Skeletal muscle tissue (tissue), 4 donors: ENCODE data around the gene ZNF524. TPM values are rescaled to one million over a fixed set of nuclear protein-coding genes. Genes with fewer than 3 reads are reported as not detected.
A peak's percentile ranks its signal among the peaks of the same experiment; 100 is the strongest.
"Not testable (repeated sequence)": the region's sequence is repeated elsewhere in the genome, so short reads cannot be mapped to it uniquely, and the experiment has no call there.

Experiments used
- H3K27ac ChIP-seq: one replicate; pipeline ENCODE4 v1.7.0; 2013; ENCODE audit warnings: mild to moderate bottlenecking, low read depth, low read length, inconsistent platforms
- H3K27me3 ChIP-seq, 3 donors: one replicate each; pipeline ENCODE4 v1.7.0; 2013; ENCODE audit warnings: low read length in 3 of 3; ENCODE audit not compliant: control insufficient read depth in 3 of 3, insufficient read depth in 3 of 3
- H3K36me3 ChIP-seq, 3 donors: one replicate each; pipeline ENCODE4 v1.7.0; 2013; ENCODE audit warnings: low read length in 3 of 3; ENCODE audit not compliant: control insufficient read depth in 3 of 3, insufficient read depth in 3 of 3
- H3K4me1 ChIP-seq, 3 donors: one replicate each; pipeline ENCODE4 v1.7.0; 2013; ENCODE audit warnings: low read length in 3 of 3, mild to moderate bottlenecking in 3 of 3; ENCODE audit not compliant: control insufficient read depth in 3 of 3, insufficient read depth in 3 of 3
- H3K4me3 ChIP-seq, 3 donors: one replicate each; pipeline ENCODE4 v1.7.0; 2013; ENCODE audit warnings: low read length in 3 of 3
- H3K9ac ChIP-seq, 3 donors: one replicate each; pipeline ENCODE4 v1.7.0; 2013; ENCODE audit warnings: low read length in 3 of 3, mild to moderate bottlenecking in 3 of 3, moderate library complexity in 2 of 3, low read depth in 1 of 3
- H3K9me3 ChIP-seq, 3 donors: one replicate each; pipeline ENCODE4 v1.7.0; 2013; ENCODE audit warnings: low read length in 3 of 3; ENCODE audit not compliant: control insufficient read depth in 3 of 3
- total RNA-seq: library from RNA; depleted of rRNA; stranded (reverse); fragments of >200 nt; gene quantifications from one replicate; pipeline ENCODE4 v1.2.3, GENCODE V29; 2014
- donor health status: Osteomylitis.

Gene ZNF524
- total RNA-seq, 1 donor from 2014 or later, result 4.7 TPM

DNA sequence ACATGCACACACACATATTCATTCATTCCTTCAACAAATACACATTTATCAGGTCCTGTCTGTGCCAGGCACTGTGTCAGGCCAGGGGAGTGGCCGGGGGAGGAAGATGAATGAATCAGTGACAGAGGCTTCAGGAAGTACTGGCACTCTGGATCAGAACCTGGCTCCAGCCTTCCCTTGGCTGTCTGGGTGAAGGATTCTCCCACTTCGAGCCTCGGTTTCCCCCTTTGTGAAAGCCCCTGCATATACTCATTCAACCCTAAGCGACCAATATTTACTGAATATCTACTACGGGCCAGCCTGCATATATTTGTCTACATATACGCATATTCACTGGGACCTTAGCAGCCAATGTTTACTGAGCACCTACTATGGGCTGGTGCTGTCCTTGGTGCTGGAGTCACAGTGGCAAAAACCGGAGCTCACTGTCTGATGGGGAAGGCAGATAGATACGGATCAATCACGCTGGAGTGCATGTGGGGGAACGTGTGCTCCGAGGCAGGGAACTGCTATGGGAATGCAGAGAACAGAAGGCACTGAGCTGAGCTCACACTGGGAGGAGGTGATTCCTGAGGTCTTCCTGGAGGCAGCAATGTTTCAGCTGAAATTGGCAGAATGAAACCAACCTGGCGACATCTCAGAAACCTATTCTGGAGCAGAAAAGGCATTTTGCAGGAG, 18.8 kb upstream of the ZNF524 start:
- Histone ChIP-seq H3K27me3 (peaks cover 2 to 14% (median 10%) of the 10 kb centered on the region in 3 donors), H3K9ac (peak overlapping the region; percentile 87 to 91 (median 87))

DNA sequence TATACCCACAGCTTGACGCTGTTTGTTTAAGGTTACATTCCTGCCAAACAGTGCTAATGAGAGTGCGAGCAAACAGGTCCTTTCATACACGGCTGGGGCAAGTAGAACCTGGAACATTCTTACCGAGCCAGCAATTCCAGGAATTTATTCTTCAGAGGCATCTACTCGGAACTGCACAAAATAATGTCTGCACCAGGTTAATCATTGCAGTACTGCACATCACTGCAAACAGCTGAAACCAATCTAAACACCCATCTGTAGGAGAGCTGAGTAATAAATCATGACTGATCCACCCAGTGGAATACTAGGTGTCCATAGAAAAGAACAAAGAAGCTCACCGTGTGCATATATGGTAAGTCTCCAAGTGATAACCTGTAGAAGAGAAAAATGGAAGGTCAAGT, 18.3 kb upstream of the ZNF524 start:
- Histone ChIP-seq H3K4me1 (peaks cover 21 to 28% (median 24%) of the 10 kb centered on the region in 3 donors), H3K27ac (no peak overlapping the region), H3K27me3 (peaks cover 2 to 15% (median 14%) of the 10 kb centered on the region in 3 donors), H3K36me3 (peaks cover 0 to 11% (median 4%) of the 10 kb centered on the region in 3 donors), H3K9me3 (no peaks in the 10 kb centered on the region), H3K4me3 (peak overlapping the region in 1 of 3 donors; percentile 85), H3K9ac (no peak overlapping the region)

More for the DNA sequence above, 18.8 kb upstream of the ZNF524 start:
- Histone ChIP-seq H3K4me1 (peaks cover 18 to 25% (median 21%) of the 10 kb centered on the region in 3 donors), H3K9me3 (no peaks in the 10 kb centered on the region), H3K4me3 (peak overlapping the region; percentile 85 to 87 (median 86)), H3K27ac (peak overlapping the region; percentile 95), H3K36me3 (peaks cover 0 to 12% (median 6%) of the 10 kb centered on the region in 3 donors)

DNA sequence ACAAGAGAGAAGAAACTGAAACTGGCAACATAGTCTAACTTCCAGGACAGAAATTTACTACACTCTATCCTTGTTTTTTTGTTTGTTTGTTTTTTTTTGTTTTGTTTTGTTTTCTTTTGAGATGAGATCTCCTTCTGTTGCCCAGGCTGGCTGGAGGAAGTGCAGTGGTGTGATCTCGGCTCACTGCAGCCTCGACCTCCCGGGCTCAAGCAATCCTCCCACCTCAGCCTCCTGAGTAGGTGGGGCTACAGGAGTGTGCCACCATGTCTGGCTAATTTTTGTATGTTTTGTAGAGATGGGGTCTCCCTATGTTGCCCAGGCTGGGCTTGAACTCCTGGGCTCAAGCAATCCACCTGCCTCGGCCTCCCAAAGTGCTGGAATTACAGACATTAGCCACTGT, 17.8 kb upstream of the ZNF524 start:
- H3K4me3 ChIP-seq, H3K36me3 ChIP-seq, H3K9me3 ChIP-seq, H3K9ac ChIP-seq, H3K27ac ChIP-seq: not testable (repeated sequence)
- peaks cover 2 to 18% (median 16%) of the 10 kb centered on the region in 3 donors for H3K27me3 ChIP-seq
- H3K4me1 ChIP-seq, result peaks cover 26 to 33% (median 29%) of the 10 kb centered on the region in 3 donors

DNA sequence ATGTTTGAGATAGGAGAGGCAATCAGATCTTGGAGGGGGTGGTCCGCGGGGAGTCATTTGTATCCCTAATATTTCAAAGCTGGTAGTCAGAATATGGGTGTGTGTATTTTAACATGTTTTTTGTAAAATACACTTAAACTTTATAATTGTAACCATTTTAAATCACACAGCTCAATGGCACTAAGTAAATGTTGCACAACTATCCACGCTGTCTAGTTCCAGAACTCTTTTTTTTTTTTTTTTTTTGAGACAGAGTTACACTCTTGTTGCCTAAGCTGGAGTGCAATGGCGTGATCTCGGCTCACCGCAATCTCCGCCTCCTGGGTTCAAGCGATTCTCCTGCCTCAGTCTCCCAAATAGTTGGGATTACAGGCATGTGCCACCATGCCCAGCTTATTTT, 16.2 kb upstream of the ZNF524 start:
- peaks cover 2 to 19% (median 16%) of the 10 kb centered on the region in 3 donors for H3K27me3 ChIP-seq
- H3K4me3 ChIP-seq, H3K9ac ChIP-seq, H3K27ac ChIP-seq, H3K36me3 ChIP-seq, H3K9me3 ChIP-seq: not testable (repeated sequence)
- peaks cover 28 to 36% (median 30%) of the 10 kb centered on the region in 3 donors for H3K4me1 ChIP-seq

DNA sequence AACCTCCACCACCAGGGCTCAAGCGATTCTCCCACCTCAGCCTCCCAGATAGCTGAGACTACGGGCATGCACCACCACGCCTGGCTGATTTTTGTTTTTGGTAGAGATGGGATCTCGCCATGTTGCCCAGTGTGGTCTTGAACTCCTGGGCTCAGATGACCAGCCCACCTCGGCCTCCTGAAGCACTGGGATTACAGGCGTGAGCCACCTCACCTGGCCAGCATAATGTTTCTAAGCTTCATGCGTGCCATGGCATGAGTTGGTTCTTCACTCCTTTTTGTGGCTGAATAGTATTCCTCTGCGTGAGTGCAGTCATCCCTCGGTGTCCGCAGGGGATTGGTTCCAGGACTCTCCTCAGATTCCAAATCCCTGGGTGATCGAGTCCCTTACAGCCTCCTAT, 15.2 kb upstream of the ZNF524 start:
- Histone ChIP-seq H3K9ac (no peak overlapping the region), H3K27ac (no peak overlapping the region), H3K27me3 (peaks cover 2 to 19% (median 16%) of the 10 kb centered on the region in 3 donors), H3K4me3 (no peak overlapping the region), H3K4me1 (peaks cover 24 to 30% (median 28%) of the 10 kb centered on the region in 3 donors), H3K9me3 (no peaks in the 10 kb centered on the region), H3K36me3 (no peaks in the 10 kb centered on the region)

DNA sequence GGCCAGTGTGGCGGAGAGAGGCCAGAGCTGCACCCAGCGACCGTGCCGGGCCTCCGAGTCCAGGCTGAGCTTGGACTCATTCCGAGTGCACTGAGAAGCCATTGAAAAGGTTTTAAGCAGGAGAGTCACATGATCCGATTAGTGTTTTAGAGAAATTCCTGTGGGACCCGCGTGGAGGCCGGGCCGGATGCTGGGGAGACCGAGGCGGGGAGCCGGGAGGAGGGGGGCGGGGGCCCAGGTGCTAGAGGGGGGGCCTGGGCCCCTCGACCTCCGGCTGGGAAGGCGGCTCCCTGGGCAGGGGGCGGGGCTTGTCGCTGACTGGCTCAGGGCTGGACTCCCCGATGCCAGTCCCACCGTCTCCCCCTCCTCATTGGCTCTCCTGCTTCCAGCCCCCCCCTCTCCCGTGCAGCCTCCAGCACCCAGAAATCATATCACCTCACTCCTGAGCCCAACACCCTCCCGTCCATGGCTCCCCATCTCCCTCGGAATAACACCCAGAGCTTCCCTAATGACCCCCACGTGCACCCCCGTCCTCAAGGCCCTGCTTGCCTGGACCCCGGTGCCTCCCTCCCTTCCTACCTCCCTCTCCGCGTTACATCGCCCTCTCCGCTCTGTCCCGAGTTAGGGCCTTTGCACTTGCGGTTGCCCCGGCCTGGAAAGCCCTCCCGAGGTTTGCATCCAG, 14.3 kb upstream of the ZNF524 start:
- Histone ChIP-seq H3K9me3 (no peaks in the 10 kb centered on the region), H3K9ac (peak overlapping the region in 1 of 3 donors; percentile 57)

DNA sequence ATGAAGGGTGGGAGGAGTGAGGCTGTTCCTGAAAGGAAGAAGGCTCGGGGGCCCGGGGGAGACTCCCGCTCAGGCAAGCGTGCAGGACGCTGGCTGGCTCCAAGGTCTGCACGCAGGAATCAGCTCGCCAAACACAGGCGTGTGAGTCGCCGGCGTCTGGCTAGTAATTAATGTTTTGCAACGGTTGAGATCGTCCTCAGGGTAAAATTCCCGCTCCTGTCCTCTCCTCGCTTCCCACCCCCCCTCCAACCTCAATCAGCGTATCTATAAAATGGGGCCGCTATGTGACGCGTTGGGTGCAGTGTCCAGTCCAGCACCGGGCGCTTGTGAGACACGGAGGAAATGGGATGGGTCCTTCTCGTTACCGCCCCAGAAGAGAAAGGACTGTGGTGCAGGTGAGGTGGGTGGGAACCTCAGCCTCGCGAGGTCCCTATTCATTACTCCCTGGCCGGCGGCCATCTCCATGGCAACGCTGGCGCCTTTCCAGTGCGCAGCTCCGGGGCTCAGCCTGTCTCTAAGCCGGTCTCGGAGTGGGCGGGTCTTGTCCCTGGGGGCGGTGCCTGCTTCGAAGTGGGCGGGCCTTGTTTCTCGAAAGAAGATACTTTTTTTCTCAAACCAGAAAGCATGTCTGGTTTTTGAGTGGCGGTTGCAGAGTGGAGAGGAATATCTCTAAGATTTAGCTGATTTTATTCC, 13.0 kb upstream of the ZNF524 start:
- peak overlapping the region; percentile 33 to 68 (median 54) for H3K4me3 ChIP-seq
- peaks cover 2 to 19% (median 16%) of the 10 kb centered on the region in 3 donors for H3K27me3 ChIP-seq
- no peaks in the 10 kb centered on the region for H3K9me3 ChIP-seq
- no peak overlapping the region for H3K27ac ChIP-seq
- peaks cover 2 to 5% (median 3%) of the 10 kb centered on the region in 3 donors for H3K36me3 ChIP-seq
- peak overlapping the region in 1 of 3 donors; percentile 40 for H3K9ac ChIP-seq
- H3K4me1 ChIP-seq, result peaks cover 16 to 18% (median 16%) of the 10 kb centered on the region in 3 donors

More for the DNA sequence above, 14.3 kb upstream of the ZNF524 start:
- Histone ChIP-seq H3K36me3 (no peaks in the 10 kb centered on the region), H3K27me3 (peaks cover 2 to 19% (median 16%) of the 10 kb centered on the region in 3 donors), H3K27ac (peak overlapping the region; percentile 7), H3K4me3 (peak overlapping the region; percentile 49 to 62 (median 56)), H3K4me1 (peaks cover 24 to 29% (median 28%) of the 10 kb centered on the region in 3 donors)

DNA sequence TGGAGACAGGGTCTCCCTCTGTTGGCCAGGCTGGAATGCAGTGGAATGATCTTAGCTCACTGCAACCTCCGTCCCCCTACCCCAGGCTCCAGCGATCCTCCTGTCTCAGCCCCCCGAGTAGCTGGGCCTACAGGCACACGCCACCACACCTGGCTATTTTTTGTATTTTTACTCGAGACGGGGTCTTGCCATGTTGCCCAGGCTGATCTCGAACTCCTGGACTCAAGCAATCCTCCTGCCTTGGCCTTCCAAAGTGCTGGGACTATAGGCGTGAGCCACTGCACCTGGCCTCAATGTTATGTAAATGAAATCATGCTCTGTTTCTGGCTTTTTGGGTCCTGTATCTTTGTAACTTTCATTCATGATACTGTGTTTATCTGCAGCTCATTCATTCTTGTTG, 11.3 kb upstream of the ZNF524 start:
- Histone ChIP-seq H3K4me1 (peaks cover 15 to 18% (median 16%) of the 10 kb centered on the region in 3 donors), H3K36me3 (peaks cover 5 to 11% (median 7%) of the 10 kb centered on the region in 3 donors), H3K4me3 (no peak overlapping the region), H3K27ac (no peak overlapping the region), H3K27me3 (peaks cover 2 to 19% (median 16%) of the 10 kb centered on the region in 3 donors), H3K9ac (no peak overlapping the region), H3K9me3 (no peaks in the 10 kb centered on the region)

DNA sequence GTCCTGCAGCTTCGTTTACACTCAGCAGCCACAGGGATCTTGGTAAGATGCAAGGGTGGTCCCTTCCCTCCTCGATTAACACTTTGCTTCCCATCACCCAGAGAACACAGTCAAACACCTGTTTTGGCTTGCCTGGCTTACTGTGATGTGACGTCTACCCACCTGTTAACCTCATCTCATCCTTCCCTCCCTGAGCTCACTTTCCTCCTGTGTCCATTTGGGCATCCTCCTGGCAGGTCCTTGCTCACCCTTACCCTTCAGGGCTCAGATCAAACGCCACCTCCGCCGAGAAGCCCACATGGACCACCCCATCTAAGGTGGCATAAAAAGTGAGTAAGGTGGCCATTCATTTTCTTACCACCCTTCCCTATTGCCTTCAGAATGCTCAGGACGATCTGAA, 10.0 kb upstream of the ZNF524 start:
- H3K36me3 ChIP-seq, result peaks cover 12 to 16% (median 13%) of the 10 kb centered on the region in 3 donors
- no peaks in the 10 kb centered on the region for H3K9me3 ChIP-seq
- no peak overlapping the region for H3K27ac ChIP-seq
- H3K4me3 ChIP-seq, result no peak overlapping the region
- H3K4me1 ChIP-seq, result peaks cover 15 to 18% (median 16%) of the 10 kb centered on the region in 3 donors
- peaks cover 2 to 14% (median 10%) of the 10 kb centered on the region in 3 donors for H3K27me3 ChIP-seq
- H3K9ac ChIP-seq, result peak overlapping the region in 1 of 3 donors; percentile 25
